GM04504 (cell line): ENCODE results near the gene MATR3.
"Not testable (repeated sequence)": the region's sequence is repeated elsewhere in the genome, so short reads cannot be mapped to it uniquely, and the experiment has no call there.

Experiments used
- DNase-seq: peaks from one replicate; pipeline ENCODE4 v3.0.0-alpha.2; 2012; ENCODE audit warnings: low read depth

Gene MATR3

GRCh38 chr5:139354186-139354585 lies 60.6 kb downstream of the MATR3 start:
- no peak for DNase-seq

- DNase-seq: not testable (repeated sequence)
Measured at GRCh38 chr5:139355900-139356299, 62.4 kb downstream of the MATR3 start.

GRCh38 chr5:139358064-139358463 lies 64.5 kb downstream of the MATR3 start:
- no peak for DNase-seq

GRCh38 chr5:139360384-139360783 lies 66.8 kb downstream of the MATR3 start:
- no peak for DNase-seq

- no peak for DNase-seq
Measured at GRCh38 chr5:139361835-139362429, 68.4 kb downstream of the MATR3 start.

GRCh38 chr5:139363937-139364336 lies 70.4 kb downstream of the MATR3 start:
- DNase-seq: no peak

GRCh38 chr5:139364466-139364865 lies 70.9 kb downstream of the MATR3 start:
- no peak for DNase-seq

- no peak for DNase-seq
Measured at GRCh38 chr5:139368613-139369012, 75.1 kb downstream of the MATR3 start.

- DNase-seq: no peak
Measured at GRCh38 chr5:139369181-139369580, 75.6 kb downstream of the MATR3 start.

GRCh38 chr5:139371482-139372435 lies 78.2 kb downstream of the MATR3 start:
- no peak for DNase-seq

GRCh38 chr5:139374909-139375308 lies 81.4 kb downstream of the MATR3 start:
- no peak for DNase-seq

- no peak for DNase-seq
Measured at GRCh38 chr5:139376364-139376763, 82.8 kb downstream of the MATR3 start.

- DNase-seq: no peak
Measured at GRCh38 chr5:139377226-139377625, 83.7 kb downstream of the MATR3 start.

GRCh38 chr5:139378101-139378825 lies 84.7 kb downstream of the MATR3 start:
- no peak for DNase-seq

GRCh38 chr5:139378941-139379361 lies 85.4 kb downstream of the MATR3 start:
- no peak for DNase-seq

- no peak for DNase-seq
Measured at GRCh38 chr5:139379626-139380449, 86.3 kb downstream of the MATR3 start.
